ENCODE results near the gene FAM118B.

The FAM118B gene

DNA sequence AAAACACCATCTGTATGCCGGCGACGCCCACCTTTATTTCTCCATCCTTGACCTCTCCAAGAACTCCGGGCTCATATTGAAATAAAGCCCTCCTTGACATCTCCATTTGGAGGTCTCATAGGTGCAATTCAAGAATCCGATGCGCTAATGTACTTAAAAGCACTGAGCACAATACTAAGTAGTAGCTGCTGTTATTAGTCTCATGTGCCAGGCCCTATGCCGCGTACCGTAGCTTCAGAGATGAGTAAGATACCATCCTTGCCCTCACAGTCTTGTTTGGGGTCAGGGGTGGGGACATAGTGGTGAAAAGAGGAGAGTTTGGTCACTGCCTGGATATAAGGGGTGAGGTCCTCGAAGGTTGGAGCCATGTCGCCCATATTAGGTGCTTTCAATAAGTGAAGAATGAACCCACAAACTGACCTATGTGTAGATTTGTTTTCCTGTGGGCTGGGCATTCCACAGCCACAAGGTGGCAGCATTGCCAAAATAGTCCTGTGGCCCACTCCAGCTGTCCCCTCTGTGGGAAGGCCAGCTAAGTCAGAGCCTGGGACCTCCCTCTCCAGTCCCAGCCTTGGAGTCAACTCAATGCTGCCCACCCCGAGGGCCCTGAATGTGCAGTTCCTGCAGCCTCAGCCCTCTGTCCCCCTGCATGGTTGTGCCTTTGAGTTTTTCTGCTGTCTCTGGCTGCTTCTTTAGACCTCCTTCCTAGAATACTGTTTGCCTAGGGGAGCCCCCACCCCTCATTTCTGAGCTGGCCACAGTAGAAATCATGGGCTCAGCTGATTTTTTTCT, 98.8 kb downstream of the FAM118B start:
- peak in 1 of 2 donors; percentile 49 for DNase-seq (ENCODE audit: low read depth in 2 of 2)

DNA sequence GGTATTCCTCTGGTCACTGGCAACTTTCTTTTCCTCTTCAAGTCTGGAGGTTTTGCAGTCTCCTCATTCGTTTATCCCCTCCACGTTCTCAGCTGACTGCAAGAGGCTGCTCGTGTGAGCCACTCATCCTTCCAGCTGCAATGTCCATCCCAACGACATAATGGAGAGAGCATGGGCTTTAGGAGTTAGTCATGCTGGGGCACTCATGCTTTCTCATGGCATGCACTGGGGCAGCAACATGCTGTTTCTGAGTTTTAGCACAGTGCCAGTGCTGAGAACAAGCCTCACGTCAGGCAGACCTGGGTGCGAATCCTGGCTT, 99.4 kb downstream of the FAM118B start:
- no peak for DNase-seq (ENCODE audit: low read depth in 2 of 2)

DNA sequence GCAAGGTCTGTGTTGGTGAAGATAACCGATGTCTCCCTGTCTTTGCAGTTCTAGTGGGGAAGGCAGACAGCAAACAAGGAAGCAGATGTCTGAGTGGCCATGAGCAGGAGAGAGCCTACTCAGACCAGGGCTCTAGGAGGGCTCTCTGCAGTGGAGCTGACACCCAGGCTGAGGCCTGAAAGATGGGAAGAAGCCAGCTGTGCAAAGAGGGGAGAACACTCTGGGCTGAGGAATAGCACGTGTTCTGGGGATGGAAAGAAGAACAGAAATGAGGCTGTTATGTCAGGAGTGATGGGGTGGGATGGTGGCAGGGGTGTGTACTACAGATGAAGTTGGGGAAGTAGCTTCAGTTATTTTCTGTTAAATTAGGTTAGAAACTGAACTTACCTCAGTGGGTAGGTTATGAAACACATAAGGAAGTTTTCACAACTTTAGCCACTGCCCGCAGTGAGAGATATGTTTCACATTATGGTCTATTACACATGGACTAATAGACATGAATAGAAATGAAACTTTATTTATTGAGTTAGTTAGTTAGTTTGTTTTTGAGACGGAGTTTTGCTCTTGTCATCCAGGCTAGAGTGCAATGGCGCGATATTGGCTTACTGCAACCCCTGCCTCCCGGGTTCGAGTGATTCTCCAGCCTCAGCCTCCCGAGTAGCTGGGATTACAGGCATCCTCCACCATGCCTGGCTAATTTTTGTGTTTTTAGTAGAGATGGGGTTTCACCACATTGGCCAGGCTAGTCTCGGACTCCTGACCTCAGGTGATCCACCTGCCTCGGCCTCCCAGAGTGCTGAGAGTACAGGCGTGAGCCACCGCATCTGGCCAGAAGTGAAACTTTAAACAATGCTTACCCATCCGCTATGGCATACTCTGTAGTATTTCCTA, 100.1 kb downstream of the FAM118B start:
- DNase-seq (ENCODE audit: low read depth in 2 of 2): no peak
